GM18499 (cell line): ENCODE measurements around the gene KIR2DL4.
"Not testable (repeated sequence)": the region's sequence is repeated elsewhere in the genome, so short reads cannot be mapped to it uniquely, and the experiment has no call there.

Source experiments
- ATAC-seq: cut with Tn5 transposase; IDR thresholded peaks from one replicate; pipeline ENCODE4 v1.9.1; 2021; ENCODE audit warnings: moderate number of reproducible peaks; ENCODE audit not compliant: insufficient read depth, unreplicated experiment

KIR2DL4 gene

DNA sequence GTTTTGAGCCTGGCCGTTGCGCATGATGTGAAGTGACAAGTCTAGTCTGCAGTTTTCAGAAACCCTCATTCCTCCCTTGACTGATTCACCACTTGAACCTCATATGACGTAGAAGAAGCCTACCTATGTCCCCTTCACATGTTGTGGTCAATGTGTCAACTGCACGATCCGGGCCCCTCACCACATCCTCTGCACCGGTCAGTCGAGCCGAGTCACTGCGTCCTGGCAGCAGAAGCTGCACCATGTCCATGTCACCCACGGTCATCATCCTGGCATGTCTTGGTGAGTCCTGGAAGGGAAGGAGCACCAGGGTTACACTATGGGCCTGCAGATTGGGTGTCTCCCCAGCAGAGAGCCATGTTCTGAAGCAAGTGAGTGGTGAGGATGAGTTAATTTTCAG lies at the start of gene KIR2DL4:
KIR2DL4 (plus strand) TSS at position 201 of the 400 bp plus-strand sequence; CDS start at position 243, 42 bp downstream.
- no peak for ATAC-seq

DNA sequence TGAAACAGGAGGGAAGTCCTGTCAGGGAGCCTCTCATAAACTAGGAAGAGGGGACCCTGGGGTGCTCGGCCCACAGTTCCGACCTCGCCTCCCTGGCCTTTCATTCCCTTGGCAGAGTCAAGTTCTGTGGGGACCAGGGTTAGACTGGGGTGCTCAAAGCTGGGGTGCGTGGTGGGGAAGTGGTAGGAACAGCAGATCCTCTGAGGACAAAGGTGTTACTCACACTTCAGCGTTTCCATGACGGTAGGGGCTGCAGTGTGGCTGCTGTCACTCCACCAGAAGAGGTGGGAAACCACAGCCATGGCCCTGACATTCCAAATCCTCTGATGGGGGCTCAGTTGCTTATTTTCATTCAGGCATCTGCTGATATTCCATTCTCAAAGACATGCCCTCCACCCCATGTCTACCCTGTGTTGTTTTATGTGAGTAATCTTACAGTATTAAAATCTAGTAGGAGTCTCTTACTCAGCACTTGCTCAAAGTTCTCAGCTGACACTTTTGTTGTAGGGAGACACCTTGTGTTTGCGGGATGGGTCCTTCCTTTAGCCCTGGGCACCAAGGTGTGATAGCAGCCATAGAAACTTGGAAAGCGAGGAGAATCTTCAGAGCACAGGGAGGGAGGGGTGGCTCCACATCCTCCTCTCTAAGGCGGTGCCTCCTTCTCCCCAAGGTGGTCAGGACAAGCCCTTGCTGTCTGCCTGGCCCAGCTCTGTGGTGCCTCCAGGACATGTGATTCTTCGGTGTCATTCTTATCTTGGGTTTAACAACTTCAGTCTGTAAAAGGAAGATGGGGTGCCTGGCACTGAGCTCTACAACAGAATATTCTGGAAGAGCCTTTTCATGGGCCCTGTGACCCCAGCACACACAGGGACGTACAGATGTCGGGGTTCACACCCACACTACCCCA lies 47.0 kb upstream of the KIR2DL4 start:
- not testable (repeated sequence) for ATAC-seq

DNA sequence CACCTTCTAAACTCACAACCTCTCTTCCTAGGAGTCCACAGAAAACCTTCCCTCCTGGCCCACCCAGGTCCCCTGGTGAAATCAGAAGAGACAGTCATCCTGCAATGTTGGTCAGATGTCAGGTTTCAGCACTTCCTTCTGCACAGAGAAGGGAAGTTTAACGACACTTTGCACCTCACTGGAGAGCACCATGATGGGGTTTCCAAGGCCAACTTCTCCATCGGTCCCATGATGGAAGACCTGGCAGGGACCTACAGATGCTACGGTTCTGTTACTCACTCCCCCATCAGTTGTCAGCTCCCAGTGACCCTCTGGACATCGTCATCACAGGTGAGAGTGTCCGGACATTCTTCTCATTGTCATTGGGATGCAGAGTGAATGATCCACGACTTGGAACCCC lies 44.8 kb upstream of the KIR2DL4 start:
- not testable (repeated sequence) for ATAC-seq

GRCh38 chr19:54764219-54764618 lies 39.2 kb upstream of the KIR2DL4 start:
- not testable (repeated sequence) for ATAC-seq

DNA sequence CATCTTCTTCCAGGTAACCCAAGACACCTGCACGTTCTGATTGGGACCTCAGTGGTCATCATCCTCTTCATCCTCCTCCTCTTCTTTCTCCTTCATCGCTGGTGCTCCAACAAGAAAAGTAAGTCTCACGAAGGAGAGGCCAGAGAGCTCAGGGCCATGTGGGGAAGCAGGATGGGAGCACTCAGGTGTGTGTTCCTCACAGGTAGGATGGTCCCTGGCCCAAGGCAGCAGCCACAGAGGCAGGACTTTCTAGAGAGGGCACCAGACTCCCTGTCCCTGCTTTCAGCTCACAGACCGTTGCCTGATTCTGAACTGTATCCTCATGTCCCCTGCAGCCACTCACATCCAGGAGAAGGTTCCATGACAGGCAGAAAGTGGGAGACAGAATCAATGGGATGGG lies 36.9 kb upstream of the KIR2DL4 start:
- not testable (repeated sequence) for ATAC-seq

GRCh38 chr19:54769646-54770045 lies 33.8 kb upstream of the KIR2DL4 start, which contains the start of gene KIR2DL1:
Gene KIR2DL1 (plus strand): TSS chr19:54769793. CDS start chr19:54769851, 58 bp downstream.
- ATAC-seq: not testable (repeated sequence)

- ATAC-seq: not testable (repeated sequence)
Measured at GRCh38 chr19:54770511-54770910, 32.9 kb upstream of the KIR2DL4 start.

GRCh38 chr19:54771018-54771960 lies 32.1 kb upstream of the KIR2DL4 start:
- not testable (repeated sequence) for ATAC-seq

DNA sequence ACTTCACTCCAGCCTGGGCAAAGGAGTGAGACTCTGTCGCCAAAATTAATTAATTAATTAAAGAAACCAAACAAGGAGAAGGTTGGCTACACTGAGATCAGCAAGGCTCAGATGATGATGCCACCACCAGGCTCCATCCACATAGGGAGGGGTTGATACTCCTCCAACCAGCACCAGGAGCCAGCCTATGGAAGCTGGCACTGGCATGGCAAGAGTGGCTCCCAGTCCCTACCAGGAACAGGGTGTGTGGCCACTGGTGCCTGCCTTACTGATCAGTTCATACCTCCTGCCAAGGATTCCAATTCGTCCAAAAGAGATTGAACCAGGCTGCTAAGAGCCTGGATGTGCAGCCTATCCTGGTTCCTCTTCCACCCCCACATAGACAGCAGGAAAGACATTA lies 30.7 kb upstream of the KIR2DL4 start:
- not testable (repeated sequence) for ATAC-seq

DNA sequence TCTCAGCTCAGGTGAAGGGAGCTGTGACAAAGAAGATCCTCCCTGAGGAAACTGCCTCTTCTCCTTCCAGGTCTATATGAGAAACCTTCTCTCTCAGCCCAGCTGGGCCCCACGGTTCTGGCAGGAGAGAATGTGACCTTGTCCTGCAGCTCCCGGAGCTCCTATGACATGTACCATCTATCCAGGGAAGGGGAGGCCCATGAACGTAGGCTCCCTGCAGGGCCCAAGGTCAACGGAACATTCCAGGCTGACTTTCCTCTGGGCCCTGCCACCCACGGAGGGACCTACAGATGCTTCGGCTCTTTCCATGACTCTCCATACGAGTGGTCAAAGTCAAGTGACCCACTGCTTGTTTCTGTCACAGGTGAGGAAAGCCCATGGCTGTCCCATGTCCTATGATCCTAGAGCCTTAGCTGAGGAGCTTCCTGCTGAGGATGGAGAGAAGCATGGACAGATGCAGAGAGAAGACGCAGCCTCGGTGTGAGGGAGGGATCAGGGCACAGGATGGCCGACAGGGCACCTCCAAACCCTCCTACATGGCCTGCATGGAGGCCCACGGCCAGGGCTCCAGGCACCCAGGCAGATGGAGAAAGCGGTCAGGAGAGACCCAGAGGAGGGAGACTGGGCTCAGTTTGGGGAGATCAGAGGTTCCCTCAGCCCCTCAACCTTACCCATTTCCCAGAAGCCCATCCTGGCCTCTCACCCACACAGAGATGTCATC lies 28.2 kb upstream of the KIR2DL4 start:
- ATAC-seq: not testable (repeated sequence)

DNA sequence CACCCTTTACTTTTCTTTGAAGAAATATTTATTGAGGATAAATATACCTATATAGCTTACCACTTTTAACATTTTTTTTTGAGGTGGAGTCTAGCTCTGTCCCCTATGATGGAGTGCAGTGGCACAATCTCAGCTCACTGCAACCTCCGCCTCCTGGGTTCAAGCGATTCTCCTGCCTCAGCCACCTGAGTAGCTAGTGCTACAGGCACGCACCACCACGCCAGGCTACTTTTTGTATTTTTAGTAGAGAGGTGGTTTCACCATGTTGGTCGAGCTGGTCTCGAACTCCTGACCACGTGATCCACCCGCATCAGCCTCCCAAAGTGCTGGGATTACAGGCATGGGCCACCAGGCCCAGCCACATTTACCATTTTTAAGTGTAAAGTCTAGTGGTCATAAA lies 27.6 kb upstream of the KIR2DL4 start:
- not testable (repeated sequence) for ATAC-seq

GRCh38 chr19:54777851-54778250 lies 25.6 kb upstream of the KIR2DL4 start:
- not testable (repeated sequence) for ATAC-seq

GRCh38 chr19:54778896-54779295 lies 24.5 kb upstream of the KIR2DL4 start:
- ATAC-seq: not testable (repeated sequence)

DNA sequence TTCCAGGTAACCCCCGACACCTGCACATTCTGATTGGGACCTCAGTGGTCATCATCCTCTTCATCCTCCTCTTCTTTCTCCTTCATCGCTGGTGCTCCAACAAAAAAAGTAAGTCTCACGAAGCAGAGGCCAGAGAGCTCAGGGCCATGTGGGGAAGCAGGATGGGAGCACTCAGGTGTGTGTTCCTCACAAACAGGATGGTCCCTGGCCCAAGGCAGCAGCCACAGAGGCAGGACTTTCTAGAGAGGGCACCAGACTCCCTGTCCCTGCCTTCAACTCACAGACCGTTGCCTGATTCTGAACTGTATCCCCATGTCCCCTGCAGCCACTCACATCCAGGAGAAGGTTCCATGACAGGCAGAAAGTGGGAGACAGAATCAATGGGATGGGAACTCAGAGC lies 20.5 kb upstream of the KIR2DL4 start:
- ATAC-seq: not testable (repeated sequence)

DNA sequence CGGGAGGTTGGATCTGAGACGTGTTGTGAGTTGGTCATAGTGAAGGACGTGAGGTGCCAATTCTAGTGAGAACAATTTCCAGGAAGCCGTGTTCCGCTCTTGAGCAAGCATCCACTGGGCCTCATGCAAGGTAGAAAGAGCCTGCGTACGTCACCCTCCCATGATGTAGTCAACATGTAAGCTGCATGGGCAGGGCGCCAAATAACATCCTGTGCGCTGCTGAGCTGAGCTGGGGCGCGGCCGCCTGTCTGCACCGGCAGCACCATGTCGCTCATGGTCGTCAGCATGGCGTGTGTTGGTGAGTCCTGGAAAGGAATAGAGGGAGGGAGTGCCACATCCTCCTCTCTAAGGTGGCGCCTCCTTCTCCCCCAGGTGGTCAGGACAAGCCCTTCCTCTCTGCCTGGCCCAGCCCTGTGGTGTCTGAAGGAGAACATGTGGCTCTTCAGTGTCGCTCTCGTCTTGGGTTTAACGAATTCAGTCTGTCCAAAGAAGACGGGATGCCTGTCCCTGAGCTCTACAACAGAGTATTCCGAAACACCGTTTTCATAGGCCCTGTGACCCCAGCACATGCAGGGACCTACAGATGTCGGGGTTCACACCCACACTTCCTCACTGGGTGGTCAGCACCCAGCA lies 17.2 kb upstream of the KIR2DL4 start:
- not testable (repeated sequence) for ATAC-seq

- ATAC-seq: not testable (repeated sequence)
Measured at GRCh38 chr19:54788154-54788553, 15.3 kb upstream of the KIR2DL4 start.

DNA sequence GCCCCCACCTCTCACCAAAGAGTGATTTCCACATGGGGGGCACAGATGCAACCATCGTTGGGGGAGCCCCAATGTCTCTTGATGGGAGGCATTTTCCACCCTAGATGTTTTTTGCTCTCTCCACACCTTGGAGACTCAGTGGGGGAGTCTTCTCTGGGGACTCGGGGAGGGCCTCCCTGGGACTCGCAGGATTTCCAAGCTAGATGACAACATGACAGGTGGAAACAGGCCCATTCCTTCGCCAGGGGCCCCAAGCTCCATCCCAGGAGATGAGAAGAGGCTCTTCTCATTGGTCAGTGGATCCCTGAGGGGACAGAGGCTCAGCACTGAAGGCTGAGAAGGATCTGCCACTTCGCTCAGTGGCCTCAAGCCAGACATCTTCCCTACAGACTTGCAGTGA lies 12.7 kb upstream of the KIR2DL4 start:
- ATAC-seq: no peak

DNA sequence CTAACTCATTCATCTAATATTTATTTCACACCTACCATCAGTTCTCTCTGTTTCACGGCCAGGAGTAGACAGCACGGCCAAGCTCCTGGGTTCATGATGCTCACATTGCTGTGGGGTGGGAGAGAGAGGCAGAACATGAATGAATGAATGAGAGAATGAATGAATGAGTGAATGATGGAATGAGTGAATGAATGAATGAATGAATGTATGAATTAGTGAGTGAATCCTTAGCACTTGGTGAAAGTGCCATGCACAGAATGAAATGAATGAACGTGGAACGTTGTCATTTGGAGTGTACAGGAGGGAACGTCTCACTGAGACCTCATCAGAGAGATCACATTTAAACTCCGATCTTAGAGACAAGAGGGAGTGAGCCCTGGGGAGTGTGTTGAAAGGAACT lies 11.9 kb upstream of the KIR2DL4 start:
- ATAC-seq: no peak

GRCh38 chr19:54792814-54793213 lies 10.6 kb upstream of the KIR2DL4 start:
- ATAC-seq: no peak

DNA sequence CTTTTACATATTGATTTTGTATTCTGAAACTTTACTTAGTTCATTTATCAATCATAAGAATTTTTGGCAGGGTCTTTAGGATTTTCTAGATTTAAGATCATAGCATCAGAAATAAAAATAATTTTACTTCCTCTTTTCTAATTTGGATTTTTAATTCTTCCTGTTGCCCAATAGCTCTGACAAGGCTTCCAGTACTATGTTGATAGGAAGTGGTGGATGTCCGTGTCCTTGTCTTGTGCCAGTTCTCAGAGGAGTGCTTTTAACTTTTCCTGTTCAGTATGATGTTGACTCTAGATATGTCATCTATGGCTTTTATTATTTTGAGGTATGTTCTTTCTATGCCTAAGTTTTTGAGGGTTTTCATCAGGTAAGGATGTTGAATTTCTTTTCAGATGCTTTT lies 7.7 kb upstream of the KIR2DL4 start:
- ATAC-seq: no peak
